SK-N-SH (cell line): ENCODE measurements around the gene UGT1A3. TPM values are rescaled to one million over a fixed set of nuclear protein-coding genes. Genes with fewer than 3 reads are reported as not detected.

ENCODE experiments used
- CTCF ChIA-PET: fragments of 300-600, 350-600 bp; formaldehyde crosslinking; extraction: SDS; loops from one replicate; lab custom pipeline; 2021; lab: Yijun Ruan, JAX
- POLR2A ChIA-PET: fragments of 350-600 bp; sonication (Branson Sonifier 250); formaldehyde crosslinking; extraction: SDS; loops from one replicate; lab custom pipeline; 2020; ENCODE audit warnings: antibody characterized with exemption, inconsistent platforms; lab: Yijun Ruan, JAX
- DNase-seq: peaks from one replicate; pipeline ENCODE4 v3.0.0; 2012
- H2AFZ ChIP-seq: fragments of 200-600 bp; sonication (generic); 2 replicates; pipeline ENCODE4 v1.8.1; 2016; ENCODE audit warnings: antibody characterized with exemption, mild to moderate bottlenecking, low read depth
- H3F3A ChIP-seq: fragments of 200-600 bp; sonication (generic); replicated peaks from 2 replicates; pipeline ENCODE3; 2016; ENCODE audit warnings: antibody characterized with exemption, mild to moderate bottlenecking; ENCODE audit not compliant: insufficient read depth
- H3K27ac ChIP-seq, 2 experiments: fragments of 200-500 bp in 1 of 2; fragments of 200-600 bp in 1 of 2; sonication (Bioruptor generic) in 1 of 2; sonication (generic), shearing (Covaris generic) in 1 of 2; 2 replicates each; pipeline versions ENCODE4 v1.5.1 to v1.6.1; 2014 to 2016; ENCODE audit warnings: low read depth in 2 of 2, inconsistent platforms in 1 of 2, low read length in 1 of 2, mild to moderate bottlenecking in 1 of 2, mixed read lengths in 1 of 2
- H3K27me3 ChIP-seq: fragments of 200-600 bp; sonication (generic), shearing (Covaris generic); 2 replicates; pipeline ENCODE4 v1.6.1; 2016; ENCODE audit warnings: mixed run types; ENCODE audit not compliant: insufficient read depth
- H3K36me3 ChIP-seq, 2 experiments: fragments of 200-500 bp in 1 of 2; fragments of 200-600 bp in 1 of 2; sonication (Bioruptor generic) in 1 of 2; sonication (generic) in 1 of 2; replicated peaks in 1 of 2; 2 replicates each; pipeline versions ENCODE3 to v1.5.1; 2014 to 2016; ENCODE audit warnings: low read length in 1 of 2, mild to moderate bottlenecking in 1 of 2; ENCODE audit not compliant: insufficient read depth in 2 of 2, control insufficient read depth in 1 of 2
- H3K4me1 ChIP-seq, 2 experiments: fragments of 200-500 bp in 1 of 2; fragments of 200-600 bp in 1 of 2; sonication (Bioruptor generic) in 1 of 2; sonication (generic), shearing (Covaris generic) in 1 of 2; 2 replicates each; pipeline versions ENCODE4 v1.5.1 to v1.6.1; 2014 to 2016; ENCODE audit warnings: low read depth in 1 of 2, low read length in 1 of 2, mixed run types in 1 of 2; ENCODE audit not compliant: insufficient read depth in 2 of 2, control insufficient read depth in 1 of 2
- H3K4me2 ChIP-seq: fragments of 200-600 bp; sonication (generic), shearing (Covaris generic); 2 replicates; pipeline ENCODE4 v1.6.1; 2017; ENCODE audit warnings: mixed run types
- H3K4me3 ChIP-seq, 2 experiments: fragments of 200-500 bp in 1 of 2; fragments of 200-600 bp in 1 of 2; sonication (Bioruptor generic) in 1 of 2; sonication (generic), shearing (Covaris generic) in 1 of 2; 2 replicates each; pipeline versions ENCODE4 v1.5.1 to v1.8.1; 2014 to 2016; ENCODE audit warnings: low read depth in 2 of 2, inconsistent platforms in 1 of 2, low read length in 1 of 2, mild to moderate bottlenecking in 1 of 2, mixed read lengths in 1 of 2, moderate library complexity in 1 of 2
- H3K79me2 ChIP-seq: fragments of 200-600 bp; sonication (generic); 2 replicates; pipeline ENCODE4 v1.8.1; 2017; ENCODE audit warnings: mild to moderate bottlenecking; ENCODE audit not compliant: insufficient read depth
- H3K9ac ChIP-seq: fragments of 200-600 bp; sonication (generic); 2 replicates; pipeline ENCODE4 v1.6.1; 2017; ENCODE audit warnings: mixed run types
- H3K9me2 ChIP-seq: fragments of 200-600 bp; sonication (generic); 2 replicates; pipeline ENCODE4 v1.6.1; 2017; ENCODE audit warnings: mixed run types
- H3K9me3 ChIP-seq: fragments of 200-600 bp; sonication (generic); 2 replicates; pipeline ENCODE4 v1.6.1; 2017; ENCODE audit warnings: mixed run types, mild to moderate bottlenecking, moderate library complexity
- H4K20me1 ChIP-seq: fragments of 200-600 bp; sonication (generic); 2 replicates; pipeline ENCODE4 v1.6.1; 2017; ENCODE audit warnings: mild to moderate bottlenecking, mixed run types; ENCODE audit not compliant: insufficient read depth
- EZH2phosphoT487 ChIP-seq: fragments of 200-600 bp; sonication (generic); IDR thresholded peaks from 2 replicates; pipeline ENCODE4 v1.6.1; 2017; ENCODE audit warnings: low read depth, mixed run types, mild to moderate bottlenecking, antibody characterized with exemption, moderate library complexity, borderline replicate concordance
- GATA2 ChIP-seq: sonication (generic); formaldehyde crosslinking; IDR thresholded peaks from 2 replicates; pipeline ENCODE4 v1.5.0; 2020; ENCODE audit warnings: mild to moderate bottlenecking, missing genetic modification reagents
- IRF3 ChIP-seq: fragments of 150-350 bp; IDR thresholded peaks from 2 replicates; pipeline ENCODE4 v1.6.1; 2016; ENCODE audit warnings: mild to moderate bottlenecking, low read depth, low read length
- RAD21 ChIP-seq: IDR thresholded peaks from 2 replicates; pipeline ENCODE4 v1.6.1; 2012; ENCODE audit warnings: mild to moderate bottlenecking, low read length
- RXRA ChIP-seq: IDR thresholded peaks from 2 replicates; pipeline ENCODE4 v1.4.0; 2012; ENCODE audit warnings: low read depth, mild to moderate bottlenecking, borderline replicate concordance
- SMC3 ChIP-seq: IDR thresholded peaks from 2 replicates; pipeline ENCODE4 v1.6.1; 2012; ENCODE audit warnings: low read depth, low read length, improper control_type of control experiment
- TCF12 ChIP-seq: IDR thresholded peaks from 2 replicates; pipeline ENCODE4 v1.4.0; 2012
- TEAD4 ChIP-seq: IDR thresholded peaks from 2 replicates; pipeline ENCODE4 v1.4.0; 2012; ENCODE audit warnings: mild to moderate bottlenecking, borderline replicate concordance; ENCODE audit not compliant: insufficient read depth
- WGBS: methylation state at CpG from one replicate; pipeline ENCODE4 v1.1.6; 2017; ENCODE audit warnings: low lambda C conversion rate; 5-methylcytosine and 5-hydroxymethylcytosine counted together
- polyA plus RNA-seq, 3 experiments: library from polyadenylated mRNA; depleted of rRNA; stranded (reverse); fragments of >200 nt; gene quantifications; 2 replicates each; pipeline ENCODE4 v1.2.3, GENCODE V29; 2012
- TF ChIP-seq, protein P1 (sequence below): fragments of 150-350 bp; IDR thresholded peaks from 2 replicates; pipeline ENCODE4 v1.6.1; 2017; ENCODE audit warnings: antibody characterized with exemption, low read length, low read depth, borderline replicate concordance

The UGT1A3 gene
- polyA plus RNA-seq, 1 of the 3 experiments (the other 2 are of a cell fraction): not detected

DNA sequence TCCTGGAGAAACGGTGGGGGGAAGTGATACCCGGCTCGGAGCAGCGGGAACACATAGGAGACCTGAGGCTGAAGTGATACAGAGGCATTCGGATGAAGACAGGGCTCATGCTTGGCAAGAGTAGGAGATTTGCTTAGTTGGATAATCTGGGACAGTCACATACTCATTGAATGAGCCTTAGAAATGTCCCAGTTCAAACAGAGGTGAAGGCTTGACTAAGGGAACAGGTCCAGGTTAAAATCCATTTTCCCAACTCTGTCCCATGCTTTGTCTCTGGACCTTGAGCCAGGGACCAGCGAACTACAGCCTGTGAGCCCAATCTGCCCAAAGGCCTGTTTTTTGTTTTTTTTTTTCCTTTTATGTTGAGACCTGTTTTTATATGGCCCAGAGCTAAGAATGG is 34.9 kb upstream of the UGT1A3 start:
- no peak for TF ChIP-seq RXRA
- no peak overlapping the region for H3K4me3 ChIP-seq
- DNase-seq: no peak
- CTCF ChIA-PET: no interaction called here
- no peaks in the 10 kb centered on the region for H3K4me1 ChIP-seq
- no peaks in the 10 kb centered on the region for H3K27me3 ChIP-seq
- H4K20me1 ChIP-seq: no peaks in the 10 kb centered on the region
- no peak overlapping the region for H3K4me2 ChIP-seq
- no peaks in the 10 kb centered on the region for H3K79me2 ChIP-seq
- POLR2A ChIA-PET: no interaction called here
- H2AFZ ChIP-seq: no peak overlapping the region
- H3K9ac ChIP-seq: no peak overlapping the region
- no peaks in the 10 kb centered on the region for H3F3A ChIP-seq
- H3K9me3 ChIP-seq: no peaks in the 10 kb centered on the region
- H3K36me3 ChIP-seq: no peaks in the 10 kb centered on the region
- no peaks in the 10 kb centered on the region for H3K9me2 ChIP-seq
- no peak overlapping the region for H3K27ac ChIP-seq
- 72% methylated on average over 6 of the region's 6 CpGs for WGBS

DNA sequence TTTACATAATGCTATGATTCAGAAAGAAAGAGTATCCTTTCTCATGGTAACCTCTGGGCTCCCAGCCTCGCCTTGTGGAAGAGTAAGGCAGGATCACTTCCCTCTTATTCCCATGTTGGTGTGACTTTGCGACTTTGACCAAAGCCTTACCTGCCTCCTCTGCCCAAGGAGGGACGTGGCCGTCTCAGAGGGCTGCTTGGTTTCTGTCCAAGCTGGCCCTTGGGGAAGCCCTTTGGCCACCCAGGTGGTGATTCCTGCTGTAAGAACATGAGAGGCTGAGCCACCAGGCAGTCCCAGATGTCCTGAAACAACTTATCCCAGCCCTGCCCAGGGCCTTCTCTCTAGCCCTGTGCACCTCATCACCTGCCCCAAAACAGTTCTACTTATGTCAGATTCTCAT is 30.1 kb upstream of the UGT1A3 start:
- Histone ChIP-seq H4K20me1 (no peaks in the 10 kb centered on the region), H3K36me3 (no peaks in the 10 kb centered on the region), H3K4me3 (no peak overlapping the region), H3K79me2 (no peaks in the 10 kb centered on the region), H3K9me3 (no peaks in the 10 kb centered on the region), H2AFZ (no peak overlapping the region), H3K27ac (no peak overlapping the region)
- CTCF ChIA-PET: interaction anchor here (2.8 kb wide), 1 partner anchor 13 kb away, joined by 12 read pairs; the partner anchor contains the start of gene UGT1A5
- WGBS: 55% methylated on average over 4 of the region's 4 CpGs
- TF ChIP-seq EZH2phosphoT487: no peak
- no peak for TF ChIP-seq GATA2 (CRISPR knock-in tag)
- TF ChIP-seq TCF12: no peak
- no peak for TF ChIP-seq TEAD4
- no peak for TF ChIP-seq RAD21
- TF ChIP-seq, protein P1, sequence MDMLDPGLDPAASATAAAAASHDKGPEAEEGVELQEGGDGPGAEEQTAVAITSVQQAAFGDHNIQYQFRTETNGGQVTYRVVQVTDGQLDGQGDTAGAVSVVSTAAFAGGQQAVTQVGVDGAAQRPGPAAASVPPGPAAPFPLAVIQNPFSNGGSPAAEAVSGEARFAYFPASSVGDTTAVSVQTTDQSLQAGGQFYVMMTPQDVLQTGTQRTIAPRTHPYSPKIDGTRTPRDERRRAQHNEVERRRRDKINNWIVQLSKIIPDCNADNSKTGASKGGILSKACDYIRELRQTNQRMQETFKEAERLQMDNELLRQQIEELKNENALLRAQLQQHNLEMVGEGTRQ: no peak
- no peak for TF ChIP-seq IRF3
- no peak for TF ChIP-seq SMC3
- TF ChIP-seq, all 33 proteins: peak for 0
- no peaks in the 10 kb centered on the region for H3K9me2 ChIP-seq
- DNase-seq: no peak
- POLR2A ChIA-PET: no interaction called here
- H3K27me3 ChIP-seq: no peaks in the 10 kb centered on the region
- no peak overlapping the region for H3K4me2 ChIP-seq
- H3F3A ChIP-seq: no peaks in the 10 kb centered on the region
- peaks cover 0 to 3% of the 10 kb centered on the region in 2 experiments; a peak in 2 of 4 replicates for H3K4me1 ChIP-seq
- no peak overlapping the region for H3K9ac ChIP-seq
